Measurements from ENCODE around the gene C11orf91.
"Not testable (repeated sequence)": the region's sequence is repeated elsewhere in the genome, so short reads cannot be mapped to it uniquely, and the experiment has no call there.

Gene C11orf91

DNA sequence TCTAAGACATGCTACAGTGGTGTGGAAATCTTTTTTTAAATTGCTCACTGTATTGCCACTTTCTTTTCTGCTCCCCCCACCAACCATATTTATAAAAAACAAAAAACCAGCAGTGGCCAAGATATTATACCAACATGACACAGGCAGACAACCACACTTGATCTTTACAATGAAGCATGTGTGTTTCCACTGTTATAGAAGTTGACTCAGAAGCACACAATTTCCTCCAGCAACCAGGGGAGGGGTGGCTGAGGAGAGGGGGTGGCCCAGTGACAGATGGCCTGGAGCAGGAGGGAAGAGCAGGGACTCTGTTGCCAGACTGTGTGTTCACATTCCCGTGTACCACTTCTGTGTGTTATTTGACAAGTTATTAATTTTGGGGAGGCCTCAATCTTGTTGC, 20.8 kb upstream of the C11orf91 start:
- DNase-seq: no peak

DNA sequence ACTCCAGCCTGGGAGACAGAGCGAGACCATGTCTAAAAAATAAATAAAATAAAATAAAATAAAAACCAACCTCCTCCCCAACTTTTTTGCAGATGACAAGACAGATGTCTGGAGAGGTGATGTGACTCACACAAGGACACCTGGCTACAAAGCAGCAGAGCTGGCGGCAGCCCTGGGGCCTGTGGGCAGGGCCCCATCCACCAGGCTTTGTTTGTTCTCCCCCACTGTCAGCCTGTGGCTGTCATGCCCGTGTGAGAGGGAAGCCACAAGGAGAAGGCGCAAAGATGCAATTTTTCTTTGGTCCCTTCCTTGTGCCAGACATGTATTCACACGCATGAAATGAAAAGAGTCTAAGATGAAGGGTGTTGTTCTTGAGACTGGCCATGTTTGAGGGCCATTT, 19.0 kb upstream of the C11orf91 start:
- no peak for DNase-seq

DNA sequence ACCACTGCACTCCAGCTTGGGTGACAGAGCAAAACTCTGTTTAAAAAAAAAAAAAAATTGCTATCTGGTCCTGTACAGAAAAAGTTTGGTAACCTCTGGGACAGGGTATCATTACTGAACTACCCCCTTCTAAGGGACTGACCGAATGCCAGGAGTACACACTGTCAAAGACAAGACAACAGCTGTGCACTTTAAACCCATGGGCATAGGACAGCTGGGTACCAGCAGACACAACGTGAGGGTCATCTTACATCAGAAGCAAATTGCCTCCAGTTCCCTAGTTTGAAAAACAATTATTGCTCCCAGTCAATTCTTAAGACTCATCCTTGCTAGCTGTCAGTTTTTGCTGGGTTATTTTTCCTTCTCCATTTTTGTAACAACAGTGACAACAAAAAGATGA, 17.8 kb upstream of the C11orf91 start:
- DNase-seq: no peak

DNA sequence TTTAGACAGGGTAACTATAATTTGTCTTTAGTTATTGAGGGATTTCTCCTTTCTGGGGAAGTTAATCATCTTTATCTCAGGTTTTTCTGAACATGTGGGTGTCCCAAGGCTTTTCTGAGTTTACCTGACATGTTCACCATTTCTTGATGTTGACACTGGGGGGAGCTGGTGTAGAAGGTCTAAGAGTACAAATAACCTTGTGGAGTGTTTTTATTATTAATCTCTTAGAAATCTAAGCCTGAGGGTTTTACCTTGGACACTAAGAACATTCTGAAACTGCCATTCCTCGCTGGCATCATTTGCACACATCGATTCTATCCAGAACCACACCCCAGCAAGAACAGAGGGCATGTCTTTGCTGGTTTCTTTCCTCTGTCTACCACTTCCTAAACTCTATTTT, 15.6 kb upstream of the C11orf91 start:
- DNase-seq: no peak

DNA sequence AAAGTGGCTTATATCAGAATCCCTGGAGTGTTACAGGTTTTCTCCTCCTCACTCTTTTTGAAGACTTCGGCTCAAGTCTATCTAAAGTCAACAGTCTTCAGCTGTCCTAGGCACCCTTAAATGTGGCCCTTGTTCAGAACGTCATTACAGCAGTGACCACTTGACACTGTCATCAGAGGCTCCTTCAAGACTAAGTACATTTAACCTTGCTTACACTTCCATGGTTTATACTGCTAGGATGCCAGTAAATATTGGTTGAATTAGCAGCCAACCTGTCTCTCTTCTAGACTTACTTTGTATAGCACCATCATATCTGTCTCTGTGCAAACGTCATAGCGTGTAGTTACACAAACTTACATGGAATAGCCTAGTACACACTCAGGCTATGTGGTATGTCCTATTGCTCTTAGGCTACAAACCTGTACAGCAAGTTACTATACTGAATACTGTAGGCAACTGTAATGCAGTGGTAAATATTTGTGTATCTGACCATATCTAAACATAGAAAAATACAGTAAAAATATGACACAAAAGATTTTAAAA, 13.3 kb upstream of the C11orf91 start:
- no peak for DNase-seq

DNA sequence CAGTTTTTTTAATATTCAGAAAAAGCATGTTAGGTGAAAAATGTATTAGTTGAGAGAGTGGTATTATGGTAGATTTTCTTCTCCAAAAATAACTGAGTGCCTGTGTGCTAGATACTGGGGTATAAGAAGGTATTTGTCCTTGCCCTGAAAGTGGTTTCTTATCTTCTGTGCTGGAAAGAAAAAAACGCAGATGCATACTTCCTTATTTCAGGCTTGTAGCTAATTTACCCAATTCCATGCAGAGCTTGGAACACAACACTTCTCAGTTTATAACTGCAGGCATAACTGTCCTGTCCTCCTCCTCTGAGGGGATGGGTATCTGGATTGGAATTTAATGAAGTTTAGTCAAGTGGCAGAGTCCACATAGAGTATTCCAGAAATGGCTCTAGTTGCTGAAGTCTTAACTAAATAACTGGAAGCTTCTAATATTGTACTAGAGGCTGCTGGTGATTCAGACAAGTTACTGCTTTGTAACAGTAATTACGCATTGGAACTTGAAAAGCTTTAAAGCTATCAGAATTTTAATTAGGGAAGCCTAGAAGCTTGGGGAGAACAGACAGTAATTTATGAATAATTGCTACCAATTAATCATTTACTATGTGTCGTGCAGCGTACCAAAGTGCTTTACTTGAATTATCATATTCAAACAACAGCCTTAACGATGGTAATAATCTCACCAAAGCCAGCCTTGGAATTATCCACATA, 12.7 kb upstream of the C11orf91 start:
- no peak for DNase-seq

DNA sequence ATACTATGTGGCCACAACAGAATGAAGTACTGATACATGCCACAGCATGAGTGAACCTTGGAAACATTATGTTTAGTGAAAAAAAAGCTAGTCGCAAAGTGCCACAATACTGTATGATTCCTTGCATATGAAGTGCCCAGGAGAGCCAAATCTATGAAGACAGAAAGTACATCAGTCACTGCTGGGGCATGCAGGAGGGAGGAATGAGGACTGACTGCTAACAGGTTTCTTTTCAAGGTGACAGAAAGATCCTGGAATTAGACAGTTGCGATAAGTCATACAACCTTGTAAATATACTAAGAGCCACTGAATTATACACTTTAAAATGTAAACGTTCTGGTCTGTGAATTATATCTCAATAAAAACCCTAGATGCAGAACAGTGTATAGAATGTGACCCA, 11.8 kb upstream of the C11orf91 start:
- no peak for DNase-seq

DNA sequence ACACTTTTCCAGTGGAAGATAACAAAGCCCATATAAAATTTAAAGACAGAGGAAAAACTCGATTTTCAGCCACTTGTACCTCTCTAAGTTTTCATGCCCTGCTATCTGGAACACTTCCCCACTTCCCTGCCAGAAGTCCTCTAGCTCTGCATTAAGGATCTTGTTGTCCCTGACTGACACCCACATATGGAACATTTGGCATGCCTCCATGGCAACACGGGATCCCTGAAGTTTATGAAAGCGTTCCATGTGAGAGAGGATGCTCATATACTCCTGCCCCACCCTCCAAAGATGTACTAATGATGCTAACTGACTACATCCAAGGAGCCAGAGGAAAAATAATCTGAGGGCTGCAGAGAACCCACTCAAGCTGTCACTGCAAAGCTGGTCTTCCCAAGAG, 8.8 kb upstream of the C11orf91 start:
- no peak for DNase-seq

DNA sequence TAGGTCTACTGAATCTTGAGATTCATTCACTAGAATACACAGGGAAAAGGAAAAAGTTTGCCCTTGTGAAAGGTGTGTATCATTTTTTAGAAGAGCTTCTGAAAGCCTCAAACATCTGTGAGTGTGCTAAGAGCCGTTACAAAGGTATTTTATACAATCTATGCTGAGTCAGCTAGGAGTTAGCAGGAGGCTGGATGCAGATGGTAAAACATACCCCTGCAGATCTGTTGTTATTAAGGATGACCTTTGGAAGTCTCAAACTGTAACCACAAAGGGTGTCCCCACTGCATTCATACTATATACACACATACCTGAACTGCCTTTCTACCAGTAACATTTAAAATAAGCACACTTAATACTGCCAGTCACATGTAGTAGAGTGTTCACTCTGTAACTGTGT, 8.4 kb upstream of the C11orf91 start:
- no peak for DNase-seq

DNA sequence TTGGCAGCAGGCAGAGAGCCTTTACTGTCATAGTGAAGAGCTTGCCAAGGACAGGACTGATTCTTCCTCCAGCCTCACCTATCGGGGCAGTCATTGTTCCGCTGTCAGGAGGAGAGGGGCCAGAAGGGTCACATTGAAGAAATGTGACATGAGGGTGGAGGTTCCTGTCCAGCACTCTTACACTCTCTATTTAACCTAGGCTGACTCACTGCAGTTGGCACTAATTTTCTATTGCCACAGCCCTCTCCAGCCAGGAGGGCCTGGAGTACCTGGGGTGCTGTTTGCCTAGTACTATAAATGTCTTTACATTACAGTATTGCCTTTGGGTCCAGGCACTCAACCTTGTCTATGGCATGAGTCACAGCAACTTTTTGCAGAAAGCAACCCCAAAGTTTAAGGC, 7.2 kb upstream of the C11orf91 start:
- not testable (repeated sequence) for DNase-seq

DNA sequence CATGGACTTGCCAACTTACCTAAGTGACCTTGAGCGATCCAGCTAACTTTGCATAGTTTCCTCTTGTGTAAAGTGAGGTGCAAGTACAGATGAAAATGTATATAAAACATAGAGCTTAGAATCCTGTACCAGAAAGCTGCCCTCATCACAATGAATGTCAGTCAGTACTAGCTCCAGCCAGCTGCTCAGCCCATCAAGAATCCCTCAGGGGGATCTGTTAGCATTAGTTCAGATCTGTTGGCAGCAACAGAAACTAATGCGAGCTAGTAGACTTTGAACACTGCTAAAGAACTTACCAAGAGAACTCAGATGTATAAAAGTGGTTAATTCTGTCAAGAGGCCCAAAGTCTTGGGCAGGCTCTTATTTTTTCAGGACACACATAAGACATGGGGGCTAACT, 6.3 kb upstream of the C11orf91 start:
- DNase-seq: no peak

DNA sequence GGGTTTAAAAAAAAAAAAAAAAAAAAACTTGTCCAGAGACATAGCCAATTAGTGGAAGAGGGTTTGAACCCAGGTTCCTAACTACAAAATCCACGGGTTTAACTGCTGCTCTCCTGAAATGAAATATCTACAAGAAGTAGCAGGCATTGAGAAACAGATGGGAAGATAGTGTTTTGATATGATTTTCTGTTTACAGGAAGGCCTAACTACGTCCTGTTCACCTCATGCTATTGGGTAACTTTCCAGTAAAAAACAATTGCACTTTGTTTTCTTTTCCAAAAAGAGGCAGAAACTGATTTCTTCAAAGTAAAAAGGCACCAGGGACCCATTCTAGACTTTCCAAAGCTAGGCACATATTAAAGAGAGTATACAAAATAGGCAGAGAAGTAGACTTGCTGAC, 5.9 kb upstream of the C11orf91 start:
- DNase-seq: no peak

DNA sequence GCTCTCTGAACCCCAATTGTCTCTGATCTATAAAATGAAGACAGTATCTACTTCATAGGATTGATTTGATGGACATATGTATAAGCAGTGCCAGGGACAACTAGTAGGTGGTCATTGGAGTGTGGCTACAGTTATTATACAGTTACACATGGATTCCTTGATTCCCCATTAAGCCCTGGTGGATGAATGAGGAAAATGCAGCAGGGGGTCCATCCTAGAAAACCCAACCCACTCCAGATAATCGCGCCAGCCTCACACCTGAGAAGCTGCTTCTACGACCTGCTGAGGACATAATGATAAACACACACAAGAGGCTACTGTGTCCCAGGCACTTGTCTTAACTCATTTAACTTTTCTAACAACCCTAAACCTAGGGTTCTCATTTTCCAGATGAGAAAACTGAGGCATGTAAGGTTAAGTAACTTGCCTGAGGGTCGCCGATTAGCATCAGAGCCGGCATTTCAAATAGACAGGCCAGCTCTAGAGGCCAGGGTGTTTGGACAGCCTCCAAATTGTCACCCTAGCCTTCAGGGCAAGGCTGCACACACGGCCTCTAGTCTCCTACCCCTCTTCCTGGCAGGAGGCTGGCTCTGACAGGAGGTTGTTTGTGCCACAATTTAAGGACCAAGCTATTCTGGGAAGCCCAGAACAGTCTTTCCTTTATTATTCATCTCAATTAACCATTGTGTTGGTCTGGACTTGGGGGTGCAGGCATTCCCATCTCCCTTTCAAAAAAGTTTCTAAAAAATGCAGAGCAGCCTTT, 3.8 kb upstream of the C11orf91 start:
- no peak for DNase-seq

DNA sequence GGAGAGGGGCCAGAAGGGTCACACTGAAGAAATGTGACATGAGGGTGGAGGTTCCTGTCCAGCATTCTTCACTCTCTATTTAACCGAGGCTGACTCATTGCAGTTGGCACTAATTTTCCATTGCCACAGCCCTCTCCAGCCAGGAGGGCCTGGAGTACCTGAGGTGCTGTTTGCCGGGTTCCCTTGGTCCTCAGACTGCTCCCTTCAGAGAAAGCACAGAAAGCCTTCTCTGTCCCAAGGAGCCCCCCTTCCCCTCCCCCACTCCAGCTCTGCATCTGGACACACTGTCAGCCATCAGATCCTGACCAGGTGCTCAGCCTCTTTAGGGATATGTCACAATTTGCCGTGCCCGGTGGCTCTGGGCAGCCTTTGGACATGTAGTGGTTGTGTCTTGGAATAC, 3.2 kb upstream of the C11orf91 start:
- no peak for DNase-seq

DNA sequence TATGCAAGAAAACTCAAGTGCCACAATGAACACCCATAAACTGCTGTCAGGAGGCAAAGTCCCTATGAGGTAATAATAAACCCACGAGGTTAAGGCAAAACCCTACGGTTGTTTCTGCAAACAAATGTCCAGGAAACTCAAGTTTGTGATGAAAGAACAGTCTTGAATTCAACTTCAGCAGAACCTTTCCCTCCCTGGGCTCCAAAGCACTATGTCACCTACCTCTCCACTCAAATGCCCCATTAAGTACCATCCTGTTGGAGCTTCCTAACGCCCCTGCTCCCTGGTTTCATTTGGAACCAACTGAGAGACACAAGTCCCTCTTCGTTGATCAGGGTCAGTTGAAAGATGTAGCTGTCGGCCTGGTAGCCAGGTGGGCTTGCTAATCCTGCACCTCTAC, 2.6 kb upstream of the C11orf91 start:
- no peak for DNase-seq

DNA sequence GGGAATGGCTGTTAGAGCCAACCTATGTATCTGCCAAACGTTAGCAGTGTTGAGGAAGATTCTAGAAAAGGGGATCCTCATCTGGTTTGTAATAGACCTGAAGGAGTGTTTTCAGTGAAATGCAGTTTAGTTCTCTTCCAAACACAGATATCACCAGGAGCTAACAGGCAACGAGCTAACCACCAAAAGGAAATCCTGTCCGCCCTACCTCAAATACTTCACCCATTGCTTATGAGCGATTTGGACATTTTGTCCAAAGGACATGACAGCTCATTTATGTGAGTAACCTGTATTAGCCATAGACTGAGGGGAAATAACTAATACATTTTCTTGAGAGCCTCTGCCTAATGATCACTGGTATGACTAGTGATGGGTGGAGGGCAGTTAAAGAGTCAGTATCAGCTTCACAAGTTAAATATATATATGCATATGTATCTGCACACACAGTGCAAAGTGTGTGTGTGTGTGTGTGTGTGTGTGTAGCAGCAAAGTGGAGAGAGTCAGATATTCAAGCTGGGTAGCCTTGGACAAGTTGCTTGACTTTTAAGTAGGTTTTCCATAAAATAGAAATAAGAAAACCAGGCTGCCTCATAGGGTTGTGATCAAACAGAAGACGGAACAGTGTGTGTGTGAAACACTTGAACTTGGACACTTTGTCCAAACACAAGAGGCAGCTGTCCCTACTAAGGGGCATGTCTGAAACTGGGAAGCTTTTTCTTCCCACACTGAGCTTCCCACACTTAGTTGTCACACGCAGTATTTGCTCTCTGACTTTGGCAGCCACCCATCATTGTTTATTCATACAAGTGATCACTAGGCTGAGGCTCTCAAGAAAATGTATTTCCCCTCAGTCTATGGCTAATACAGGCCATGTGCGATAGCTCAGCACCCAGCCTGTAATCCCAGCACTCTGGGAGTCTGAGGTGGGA, 940 bp upstream of the C11orf91 start:
- peak; percentile 60 for DNase-seq

DNA sequence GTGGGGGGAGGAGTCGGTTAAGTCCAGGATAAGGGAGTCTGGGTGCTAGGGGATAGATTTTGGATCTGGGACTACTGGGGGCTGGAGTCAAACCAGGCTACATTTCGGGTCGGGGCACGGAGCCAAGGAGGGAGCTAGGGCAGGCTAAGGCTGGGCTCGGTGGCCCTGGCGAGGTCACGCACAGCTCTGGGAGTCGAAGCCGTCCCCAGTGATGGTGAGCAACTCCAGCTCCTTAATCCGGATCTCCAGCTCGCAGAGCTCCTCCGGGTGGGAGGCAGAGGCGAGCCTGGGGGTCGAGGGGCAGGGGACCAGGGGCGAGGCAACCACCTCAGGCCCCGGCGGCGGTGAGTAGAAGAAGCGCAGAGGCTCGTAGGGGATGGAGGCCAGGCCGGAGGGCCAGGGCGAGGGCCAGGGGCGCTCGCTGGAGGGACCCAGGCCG, 544 bp downstream of the C11orf91 start:
- DNase-seq: no peak

DNA sequence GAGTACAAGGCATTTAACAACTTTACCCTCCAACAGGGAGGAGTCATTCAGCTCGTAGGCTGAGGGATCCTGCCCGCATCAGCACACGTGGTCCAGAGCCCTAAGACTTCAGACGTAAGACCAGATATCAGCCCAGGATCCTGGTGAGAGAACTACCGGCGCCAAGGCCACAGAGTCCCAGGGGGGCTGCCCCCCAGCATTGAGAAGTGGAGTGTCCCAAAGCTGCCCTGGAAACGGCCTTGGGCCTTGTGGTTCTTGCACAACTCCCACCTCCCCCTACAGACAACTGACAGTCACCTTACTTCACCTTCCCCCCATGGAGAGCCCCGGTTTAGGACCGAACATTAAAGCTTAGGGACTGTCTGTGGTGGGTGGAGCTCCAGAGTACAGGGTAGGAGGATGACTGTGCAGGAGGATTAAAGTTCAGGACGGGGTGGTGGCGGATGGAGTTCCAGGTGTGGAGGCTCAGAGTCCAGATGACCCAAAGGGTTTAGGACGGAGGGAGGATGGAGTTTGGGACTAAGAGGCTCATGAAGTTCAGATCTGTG, 1.0 kb downstream of the C11orf91 start:
- no peak for DNase-seq

DNA sequence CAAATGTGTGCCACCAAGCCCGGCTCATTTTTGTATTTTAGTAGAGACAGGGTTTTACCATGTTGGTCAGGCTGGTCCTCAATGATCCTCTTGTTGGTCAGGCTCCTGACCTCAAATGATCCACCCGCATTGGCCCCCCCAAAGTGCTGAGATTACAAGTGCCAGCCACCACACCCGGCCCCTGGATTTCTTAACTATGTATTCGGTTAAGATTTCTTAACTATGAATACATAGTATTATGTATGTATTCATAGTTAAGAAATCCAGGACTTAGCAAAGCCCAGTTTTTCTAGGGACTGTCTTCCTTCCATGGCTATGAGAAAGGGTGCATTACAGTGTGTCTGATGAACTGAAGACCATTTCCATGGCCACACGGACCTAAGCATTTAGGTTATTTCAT, 1.7 kb downstream of the C11orf91 start:
- no peak for DNase-seq

DNA sequence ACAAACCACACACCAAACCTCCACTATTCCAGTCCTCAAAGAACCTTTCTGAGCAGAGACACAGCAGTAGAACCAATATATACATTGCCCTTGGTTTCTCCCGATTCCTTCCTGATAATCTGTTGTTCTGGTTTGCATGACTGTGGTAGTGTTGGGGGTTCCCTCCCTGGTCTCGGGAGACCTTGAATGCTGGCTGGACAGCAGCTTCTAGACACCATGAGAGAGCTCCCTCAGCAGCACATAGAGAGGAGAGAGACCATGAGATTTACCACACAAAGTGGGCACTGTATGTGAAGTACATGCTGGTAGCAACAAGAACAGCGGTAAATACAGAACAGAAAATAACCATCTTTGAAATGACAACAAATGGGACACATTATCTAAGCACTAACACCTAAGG, 2.6 kb downstream of the C11orf91 start:
- DNase-seq: no peak

DNA sequence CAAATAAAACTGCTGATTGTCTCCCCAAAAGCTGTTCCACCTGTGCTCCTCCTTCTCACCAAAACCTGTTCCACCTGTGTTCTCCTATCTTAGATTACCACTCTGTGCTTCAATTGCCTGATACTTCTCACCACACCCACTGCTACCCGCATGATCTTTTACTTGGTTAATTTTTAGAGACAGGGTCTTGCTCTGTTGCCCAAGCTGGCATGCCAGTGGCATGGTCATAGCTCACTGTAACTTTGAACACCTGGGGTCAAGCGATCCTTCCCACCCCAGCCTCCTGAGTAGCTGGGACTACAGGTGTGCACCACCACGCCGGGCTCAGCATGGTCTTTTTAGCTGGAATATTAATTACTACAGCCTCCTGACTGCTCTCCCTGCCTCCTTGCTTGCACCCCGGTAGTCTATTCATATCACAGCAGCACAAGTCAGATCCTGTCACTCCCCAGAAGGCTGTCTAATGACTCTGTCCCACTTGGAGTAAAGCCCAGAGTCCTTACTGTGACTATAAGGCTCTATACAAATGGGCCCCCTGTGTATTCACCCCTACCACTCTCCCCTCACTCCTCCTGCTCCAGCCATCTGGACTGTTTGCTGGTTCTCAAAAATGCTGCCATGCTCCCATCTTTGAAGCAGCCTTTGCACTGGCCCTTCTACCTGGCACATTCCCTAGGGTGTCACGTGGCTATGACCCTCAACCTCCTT, 3.5 kb downstream of the C11orf91 start:
- no peak for DNase-seq

DNA sequence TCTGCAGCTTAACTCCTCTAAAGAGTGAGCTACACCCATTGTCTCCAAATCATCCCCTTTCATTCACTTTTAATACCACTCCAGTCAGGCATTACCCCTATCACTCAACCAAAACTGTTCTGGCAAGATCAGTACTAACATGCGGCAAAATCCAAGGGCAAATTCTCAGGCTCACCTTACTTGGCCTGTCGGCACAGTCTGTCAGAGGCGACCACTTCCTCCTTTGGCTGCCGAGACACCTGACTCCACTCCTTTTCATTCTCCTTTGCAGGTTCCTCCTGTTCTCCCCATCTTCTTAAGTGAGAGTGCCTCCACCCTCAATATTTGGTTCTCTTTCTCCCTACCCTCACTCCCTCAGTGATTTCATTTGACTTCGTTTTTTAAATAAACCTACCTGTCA, 4.2 kb downstream of the C11orf91 start:
- DNase-seq: no peak
